Measurements from ENCODE around the gene PIP4P1. TPM values are rescaled to one million over a fixed set of nuclear protein-coding genes. Genes with fewer than 3 reads are reported as not detected.

Gene PIP4P1
- total and polyA plus RNA-seq, 12 donors: 15.5 to 31.9 (median 18.7) TPM

DNA sequence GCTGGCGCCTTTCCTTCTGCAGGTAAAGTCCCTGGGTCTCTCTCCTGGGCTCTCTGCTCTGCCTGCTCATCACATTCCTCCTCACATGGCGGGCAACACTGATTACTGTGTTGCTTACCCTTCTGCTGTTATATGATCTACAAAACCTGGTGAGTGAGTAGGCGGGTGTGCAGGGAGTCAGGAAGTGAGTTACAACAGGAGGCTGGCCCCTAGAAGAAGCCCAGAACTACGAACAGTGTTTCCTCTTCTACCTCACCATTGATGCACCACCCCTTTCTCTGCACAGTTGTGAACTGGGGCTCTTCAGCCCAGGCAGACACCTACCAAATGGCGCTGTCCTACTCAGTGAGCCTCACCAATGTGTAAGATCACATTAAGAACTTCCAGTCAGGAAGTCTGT, 20.4 kb downstream of the PIP4P1 start:
- H3K9me3 ChIP-seq: no peaks in the 10 kb centered on the region
- no peak for DNase-seq
- no peaks in the 10 kb centered on the region for H3K27me3 ChIP-seq
- WGBS, 2 donors: 72 to 75% methylated on average over 5 of the region's 5 CpGs
- no peak overlapping the region for H3K4me3 ChIP-seq
- TF ChIP-seq, protein P1, sequence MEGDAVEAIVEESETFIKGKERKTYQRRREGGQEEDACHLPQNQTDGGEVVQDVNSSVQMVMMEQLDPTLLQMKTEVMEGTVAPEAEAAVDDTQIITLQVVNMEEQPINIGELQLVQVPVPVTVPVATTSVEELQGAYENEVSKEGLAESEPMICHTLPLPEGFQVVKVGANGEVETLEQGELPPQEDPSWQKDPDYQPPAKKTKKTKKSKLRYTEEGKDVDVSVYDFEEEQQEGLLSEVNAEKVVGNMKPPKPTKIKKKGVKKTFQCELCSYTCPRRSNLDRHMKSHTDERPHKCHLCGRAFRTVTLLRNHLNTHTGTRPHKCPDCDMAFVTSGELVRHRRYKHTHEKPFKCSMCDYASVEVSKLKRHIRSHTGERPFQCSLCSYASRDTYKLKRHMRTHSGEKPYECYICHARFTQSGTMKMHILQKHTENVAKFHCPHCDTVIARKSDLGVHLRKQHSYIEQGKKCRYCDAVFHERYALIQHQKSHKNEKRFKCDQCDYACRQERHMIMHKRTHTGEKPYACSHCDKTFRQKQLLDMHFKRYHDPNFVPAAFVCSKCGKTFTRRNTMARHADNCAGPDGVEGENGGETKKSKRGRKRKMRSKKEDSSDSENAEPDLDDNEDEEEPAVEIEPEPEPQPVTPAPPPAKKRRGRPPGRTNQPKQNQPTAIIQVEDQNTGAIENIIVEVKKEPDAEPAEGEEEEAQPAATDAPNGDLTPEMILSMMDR (IDR thresholded peaks at IDR 0.05): no peak
- H3K4me1 ChIP-seq: peaks cover 0 to 16% (median 3%) of the 10 kb centered on the region in 9 donors
- intact Hi-C loops (cut with DNase I): no loop called here
- H3K27ac ChIP-seq: no peak overlapping the region
- peaks cover 0 to 15% (median 1%) of the 10 kb centered on the region in 9 donors for H3K36me3 ChIP-seq
- no peak for ATAC-seq

DNA sequence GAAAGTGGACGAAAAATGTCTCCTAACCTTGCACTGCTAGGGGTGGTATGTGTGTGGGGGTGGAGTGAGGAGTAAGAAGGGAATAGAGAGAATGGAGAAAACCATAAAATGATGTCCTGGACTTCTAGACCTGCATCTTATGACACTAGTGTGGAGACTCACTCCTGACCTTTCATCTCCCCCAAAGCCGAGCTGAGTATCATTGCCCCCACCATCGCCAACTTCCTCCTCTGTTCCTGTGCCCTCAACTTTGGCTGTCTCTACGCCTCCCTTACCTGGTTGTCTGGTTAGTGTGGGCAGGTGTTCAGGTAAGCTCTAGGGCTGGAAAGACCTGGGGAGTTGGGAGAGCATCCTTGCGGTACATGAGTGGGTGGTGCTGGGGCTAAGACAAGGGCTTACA, 20.8 kb downstream of the PIP4P1 start:
- no peaks in the 10 kb centered on the region for H3K9me3 ChIP-seq
- TF ChIP-seq, protein P1 (IDR thresholded peaks at IDR 0.05): no peak
- no peak for ATAC-seq
- peaks cover 0 to 11% (median 0%) of the 10 kb centered on the region in 9 donors for H3K36me3 ChIP-seq
- intact Hi-C loops (cut with DNase I): no loop called here
- H3K27ac ChIP-seq: no peak overlapping the region
- H3K27me3 ChIP-seq: no peaks in the 10 kb centered on the region
- WGBS, 2 donors: 84 to 86% methylated on average over 5 of the region's 5 CpGs
- peaks cover 0 to 20% (median 7%) of the 10 kb centered on the region in 9 donors for H3K4me1 ChIP-seq
- no peak overlapping the region for H3K4me3 ChIP-seq
- DNase-seq: no peak

DNA sequence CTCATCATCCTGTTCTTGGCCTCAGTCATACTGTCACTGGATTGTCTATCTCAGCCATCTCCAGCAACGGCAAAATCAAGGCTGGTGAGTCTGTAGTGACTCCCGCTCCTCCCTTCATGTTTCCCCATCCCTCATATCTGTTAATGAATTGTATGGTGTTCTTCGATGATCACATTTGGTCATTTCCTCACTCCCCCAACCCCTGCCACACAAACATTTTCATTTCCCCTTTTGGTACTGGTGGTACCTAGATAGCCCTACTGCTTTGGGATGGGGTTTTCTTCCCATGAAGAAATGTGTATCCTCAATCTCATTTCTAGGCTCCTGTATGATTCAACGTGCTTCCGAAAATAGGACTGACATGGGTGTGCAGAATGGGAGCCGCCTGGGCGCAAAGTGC, 22.6 kb downstream of the PIP4P1 start:
- H3K4me1 ChIP-seq: peaks cover 0 to 24% (median 14%) of the 10 kb centered on the region in 9 donors
- intact Hi-C loops (cut with DNase I): no loop called here
- WGBS, 2 donors: 90 to 94% methylated on average over 7 of the region's 7 CpGs
- no peaks in the 10 kb centered on the region for H3K36me3 ChIP-seq
- TF ChIP-seq, protein P1 (IDR thresholded peaks at IDR 0.05): no peak
- no peaks in the 10 kb centered on the region for H3K9me3 ChIP-seq
- no peak overlapping the region for H3K4me3 ChIP-seq
- peaks cover 0 to 6% (median 0%) of the 10 kb centered on the region in 7 donors for H3K27me3 ChIP-seq
- no peak overlapping the region for H3K27ac ChIP-seq
- no peak for ATAC-seq
- DNase-seq: no peak

DNA sequence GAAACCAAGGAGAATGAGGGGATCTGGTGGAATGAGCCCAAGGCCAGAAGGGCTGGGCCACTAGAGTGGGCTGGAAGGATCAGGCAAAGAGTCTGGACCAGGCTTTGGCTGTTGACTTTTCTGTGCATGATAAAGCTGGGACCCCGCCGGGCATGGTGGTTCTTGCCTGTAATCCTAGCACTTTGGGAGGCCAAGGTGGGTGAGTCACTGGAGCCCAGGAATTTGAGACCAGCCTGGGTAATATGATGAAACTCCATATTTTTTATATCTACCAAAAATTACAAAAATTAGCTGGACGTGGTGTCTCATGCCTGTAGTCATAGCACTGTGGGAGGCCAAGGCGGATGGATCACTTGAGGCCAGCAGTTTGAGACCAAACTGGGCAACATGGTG, 24.9 kb downstream of the PIP4P1 start:
- Histone ChIP-seq H3K4me3 (no peak overlapping the region), H3K27me3 (peaks cover 0 to 6% (median 0%) of the 10 kb centered on the region in 7 donors), H3K4me1 (peaks cover 0 to 24% (median 14%) of the 10 kb centered on the region in 9 donors), H3K36me3 (no peaks in the 10 kb centered on the region), H3K9me3 (no peaks in the 10 kb centered on the region), H3K27ac (no peak overlapping the region)
- DNase-seq: no peak
- no peak for ATAC-seq
- intact Hi-C loops (cut with DNase I): no loop called here
- TF ChIP-seq, protein P1 (IDR thresholded peaks at IDR 0.05): no peak
- WGBS, 2 donors: 93 to 94% methylated on average over 4 of the region's 4 CpGs

Measured in heart right ventricle (tissue), 16 donors.